ENCODE results near the gene ADAM19.
"Not testable (repeated sequence)": the region's sequence is repeated elsewhere in the genome, so short reads cannot be mapped to it uniquely, and the experiment has no call there.

ADAM19 gene

GRCh38 chr5:157443041-157443549 lies 132.5 kb downstream of the ADAM19 start:
- DNase-seq (ENCODE audit: low spot score): peak; percentile 0
- no peak for TF ChIP-seq CTCF (IDR thresholded peaks at IDR 0.05; ENCODE audit: extremely low read depth, missing control alignments)

GRCh38 chr5:157434096-157434495 lies 141.5 kb downstream of the ADAM19 start:
- no peak for TF ChIP-seq CTCF (IDR thresholded peaks at IDR 0.05; ENCODE audit: extremely low read depth, missing control alignments)
- DNase-seq (ENCODE audit: low spot score): no peak

- TF ChIP-seq CTCF (IDR thresholded peaks at IDR 0.05; ENCODE audit: extremely low read depth, missing control alignments): peak; percentile 39
- peak; percentile 69 for DNase-seq (ENCODE audit: low spot score)
These were observed 143.9 kb downstream of the ADAM19 start for GRCh38 chr5:157431544-157432200.

- not testable (repeated sequence) for DNase-seq (ENCODE audit: low spot score)
These were observed 145.7 kb downstream of the ADAM19 start for GRCh38 chr5:157429920-157430319.

Measured in GM20000 (cell line).